Right lobe of liver (tissue), 4 donors: Measurements from ENCODE around the gene MTMR10.

Source experiments
- POLR2A ChIP-seq: fragments of 450-650 bp; IDR thresholded peaks from one replicate; pipeline ENCODE4 v1.6.1; 2017; ENCODE audit warnings: antibody characterized with exemption, mild to moderate bottlenecking
- TF ChIP-seq, protein P1 (sequence below), 4 donors: fragments of 200-600 bp in 3 of 4; fragments of 450-650 bp in 1 of 4; IDR thresholded peaks; one replicate each; pipeline versions ENCODE4 v1.5.1 to v1.8.0; 2016 to 2022; ENCODE audit warnings: antibody characterized with exemption in 4 of 4, mild to moderate bottlenecking in 2 of 4
- donor health status: DM: no; HTN: no; CAD: no.
- donor health status: DM: no; HTN: no; CAD: no.
- donor health status: DM: no; HTN: yes; CAD: no.

DNA sequence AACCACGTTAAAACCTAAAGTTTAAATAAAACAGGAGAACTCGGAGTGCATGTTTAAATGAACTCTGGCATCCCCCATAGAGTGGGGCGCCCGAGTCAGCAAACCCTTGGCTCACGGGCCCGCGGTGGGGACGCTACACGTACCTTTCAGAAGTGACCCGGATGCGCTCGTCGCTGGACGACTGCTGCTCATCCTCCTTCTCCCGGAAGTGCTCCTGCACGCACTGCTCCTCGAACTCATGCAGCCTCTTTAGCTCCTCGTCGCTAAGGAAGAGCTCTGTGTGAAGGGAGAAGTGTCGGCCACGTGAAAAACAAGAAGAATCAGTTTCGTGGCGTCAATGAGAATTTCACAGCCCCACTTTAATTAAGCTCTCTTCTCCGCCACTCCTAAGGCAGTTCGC lies 34.6 kb upstream of the MTMR10 start:
- TF ChIP-seq, protein P1, sequence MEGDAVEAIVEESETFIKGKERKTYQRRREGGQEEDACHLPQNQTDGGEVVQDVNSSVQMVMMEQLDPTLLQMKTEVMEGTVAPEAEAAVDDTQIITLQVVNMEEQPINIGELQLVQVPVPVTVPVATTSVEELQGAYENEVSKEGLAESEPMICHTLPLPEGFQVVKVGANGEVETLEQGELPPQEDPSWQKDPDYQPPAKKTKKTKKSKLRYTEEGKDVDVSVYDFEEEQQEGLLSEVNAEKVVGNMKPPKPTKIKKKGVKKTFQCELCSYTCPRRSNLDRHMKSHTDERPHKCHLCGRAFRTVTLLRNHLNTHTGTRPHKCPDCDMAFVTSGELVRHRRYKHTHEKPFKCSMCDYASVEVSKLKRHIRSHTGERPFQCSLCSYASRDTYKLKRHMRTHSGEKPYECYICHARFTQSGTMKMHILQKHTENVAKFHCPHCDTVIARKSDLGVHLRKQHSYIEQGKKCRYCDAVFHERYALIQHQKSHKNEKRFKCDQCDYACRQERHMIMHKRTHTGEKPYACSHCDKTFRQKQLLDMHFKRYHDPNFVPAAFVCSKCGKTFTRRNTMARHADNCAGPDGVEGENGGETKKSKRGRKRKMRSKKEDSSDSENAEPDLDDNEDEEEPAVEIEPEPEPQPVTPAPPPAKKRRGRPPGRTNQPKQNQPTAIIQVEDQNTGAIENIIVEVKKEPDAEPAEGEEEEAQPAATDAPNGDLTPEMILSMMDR (IDR thresholded peaks at IDR 0.05): no peak
- TF ChIP-seq POLR2A: no peak
